ENCODE measurements around the gene TNFAIP8L3.

- TF ChIP-seq CTCF (IDR thresholded peaks at IDR 0.05 in 4 of 5, conservative IDR thresholded peaks at IDR 0.05 in 1 of 5) (no peak), POLR2A (IDR thresholded peaks at IDR 0.05) (no peak)
Measured at GRCh38 chr15:51079226-51079625, 15.5 kb downstream of the TNFAIP8L3 start.
